ENCODE results near the gene PACSIN1.
A peak's percentile ranks its signal among the peaks of the same experiment; 100 is the strongest.

PACSIN1 gene

GRCh38 chr6:34555328-34555727 is 89.5 kb downstream of the PACSIN1 start:
- TF ChIP-seq ZNF488 (tag by site-specific recombination; IDR thresholded peaks at IDR 0.05) (no peak), ZNF624 (tag by site-specific recombination; IDR thresholded peaks at IDR 0.05) (no peak), HOXC10 (CRISPR knock-in tag; IDR thresholded peaks at IDR 0.05) (no peak), KLF16 (tag by site-specific recombination; IDR thresholded peaks at IDR 0.05) (no peak), ZNF449 (tag by site-specific recombination; IDR thresholded peaks at IDR 0.05) (no peak), HOXA7 (CRISPR knock-in tag; IDR thresholded peaks at IDR 0.05; ENCODE audit: borderline replicate concordance) (no peak), PRDM2 (tag by site-specific recombination; IDR thresholded peaks at IDR 0.05; ENCODE audit: borderline replicate concordance) (no peak)
- Histone ChIP-seq H3K36me3 (ENCODE audit: control insufficient read depth in 2 of 2, insufficient read depth in 1 of 2, low read length in 2 of 2) (no peaks in the 10 kb centered on the region), H3K4me1 (ENCODE audit: control insufficient read depth, insufficient read depth, low read length) (no peaks in the 10 kb centered on the region), H3K27ac (ENCODE audit: extremely low read depth, low read depth, low read length) (no peak overlapping the region), H3K9me3 (ENCODE audit: control insufficient read depth, insufficient read depth, low read depth, low read length) (no peaks in the 10 kb centered on the region), H3K4me3 (ENCODE audit: low read depth, low read length) (no peak overlapping the region)
- ChIA-PET CTCF (interaction anchor here (0.6 to 0.7 kb wide), 2 partner anchors 271 to 808 kb away, joined by 3 read pairs; no protein-coding TSS in a partner anchor), POLR2A (no interaction called here)

- Histone ChIP-seq H3K36me3 (ENCODE audit: control insufficient read depth in 2 of 2, insufficient read depth in 1 of 2, low read length in 2 of 2) (no peaks in the 10 kb centered on the region), H3K9me3 (ENCODE audit: control insufficient read depth, insufficient read depth, low read depth, low read length) (no peaks in the 10 kb centered on the region), H3K4me3 (ENCODE audit: low read depth, low read length) (no peak within 1 kb of the TSS), H3K4me1 (ENCODE audit: control insufficient read depth, insufficient read depth, low read length) (no peaks in the 10 kb centered on the region), H3K27ac (ENCODE audit: extremely low read depth, low read depth, low read length) (no peak within 1 kb of the TSS)
- ChIA-PET CTCF (interaction anchor here (0.7 kb wide), 1 partner anchor 270 kb away, joined by 3 read pairs; no protein-coding TSS in a partner anchor), POLR2A (interaction anchor here (0.6 kb wide), 1 partner anchor 141 kb away, joined by 3 read pairs; the partner anchor contains the start of gene ILRUN)
- TF ChIP-seq ZNF571 (tag by site-specific recombination; IDR thresholded peaks at IDR 0.05) (no peak), KLF10 (tag by site-specific recombination; IDR thresholded peaks at IDR 0.05) (no peak), ZSCAN16 (tag by site-specific recombination; IDR thresholded peaks at IDR 0.05) (no peak), GLIS1 (tag by site-specific recombination; IDR thresholded peaks at IDR 0.05) (peak; percentile 12; the same call in 1 of the 2 replicates)
Measured at GRCh38 chr6:34556031-34556471, 90.2 kb downstream of the PACSIN1 start, which contains the start of gene SPDEF. SPDEF (minus strand) TSS chr6:34556329; CDS start chr6:34544455, 11,874 bp downstream.

GRCh38 chr6:34556493-34556892 is 90.6 kb downstream of the PACSIN1 start:
- no peaks in the 10 kb centered on the region for H3K4me1 ChIP-seq (ENCODE audit: control insufficient read depth, insufficient read depth, low read length)
- ChIA-PET CTCF (no interaction called here), POLR2A (interaction anchor here (0.6 kb wide), 1 partner anchor 140 kb away, joined by 3 read pairs; the partner anchor contains the start of gene ILRUN)
- no peak overlapping the region for H3K4me3 ChIP-seq (ENCODE audit: low read depth, low read length)
- H3K9me3 ChIP-seq (ENCODE audit: control insufficient read depth, insufficient read depth, low read depth, low read length), result no peaks in the 10 kb centered on the region
- H3K27ac ChIP-seq (ENCODE audit: extremely low read depth, low read depth, low read length), result no peak overlapping the region
- no peaks in the 10 kb centered on the region for H3K36me3 ChIP-seq (ENCODE audit: control insufficient read depth in 2 of 2, insufficient read depth in 1 of 2, low read length in 2 of 2)
- 0 out of 2 replicates have a peak, but pooled peaks have one; percentile 49 for TF ChIP-seq ZNF24 (tag by site-specific recombination; IDR thresholded peaks at IDR 0.05)
- no peak for TF ChIP-seq ELK4 (IDR thresholded peaks at IDR 0.05; ENCODE audit: borderline replicate concordance, low read depth, low read length)

All from HEK293 (cell line).